ENCODE data around the gene DOHH.

Gene DOHH

GRCh38 chr19:3500429-3501101 is at the start of gene DOHH:
Gene DOHH, minus strand, starts transcription at chr19:3500674. Its CDS starts 3,860 bp downstream, at chr19:3496814.
- DNase-seq (ENCODE audit: low spot score) = peak; percentile 99

GRCh38 chr19:3549816-3550215 is 49.3 kb upstream of the DOHH start:
- no peak for DNase-seq (ENCODE audit: low spot score)

DNA sequence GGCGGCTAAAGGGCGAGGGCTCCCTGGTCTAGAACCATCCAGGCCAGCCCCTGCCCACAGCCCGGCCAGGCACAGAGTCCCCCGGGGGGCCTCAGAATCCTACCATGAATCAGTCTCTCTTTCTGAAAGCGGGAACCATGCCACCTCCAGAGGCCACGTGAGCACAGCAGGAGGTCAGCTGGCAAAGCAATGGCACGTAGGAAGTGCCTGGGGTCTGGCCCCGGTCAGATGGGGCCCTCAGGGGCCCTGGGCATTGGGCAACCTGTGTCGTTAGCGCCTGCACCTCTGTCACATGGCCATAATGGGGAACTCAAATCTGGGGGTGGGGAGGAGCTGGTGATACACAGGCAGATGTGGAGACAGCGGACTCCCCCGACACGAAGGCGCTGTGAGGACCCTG is 48.1 kb upstream of the DOHH start:
- no peak for DNase-seq (ENCODE audit: low spot score)

DNA sequence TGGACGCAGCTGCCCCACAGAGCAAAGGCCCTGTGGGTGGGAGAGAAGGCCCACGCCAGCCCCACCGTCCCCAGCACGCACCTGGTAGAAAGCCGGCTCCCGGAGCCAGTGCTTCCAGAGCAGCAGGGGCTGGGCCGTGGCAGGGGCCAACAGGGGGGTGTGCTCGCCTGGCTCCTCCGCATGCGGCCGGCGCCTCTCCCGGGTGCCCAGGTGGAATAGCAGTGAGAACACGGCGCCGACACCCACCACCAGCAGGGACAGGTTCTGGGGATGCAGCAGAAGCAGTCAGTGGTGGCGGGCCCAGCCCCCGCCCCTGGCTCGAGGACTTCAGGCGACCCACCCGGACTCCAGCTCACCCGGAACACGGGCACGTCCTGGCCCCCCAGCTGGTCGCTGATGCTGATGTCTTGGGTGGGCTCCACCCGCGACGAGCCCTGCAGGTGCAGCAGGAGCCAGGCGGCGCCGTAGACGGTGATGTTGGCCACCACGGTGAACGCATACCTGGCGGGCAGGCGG is 47.4 kb upstream of the DOHH start:
- no peak for DNase-seq (ENCODE audit: low spot score)

DNA sequence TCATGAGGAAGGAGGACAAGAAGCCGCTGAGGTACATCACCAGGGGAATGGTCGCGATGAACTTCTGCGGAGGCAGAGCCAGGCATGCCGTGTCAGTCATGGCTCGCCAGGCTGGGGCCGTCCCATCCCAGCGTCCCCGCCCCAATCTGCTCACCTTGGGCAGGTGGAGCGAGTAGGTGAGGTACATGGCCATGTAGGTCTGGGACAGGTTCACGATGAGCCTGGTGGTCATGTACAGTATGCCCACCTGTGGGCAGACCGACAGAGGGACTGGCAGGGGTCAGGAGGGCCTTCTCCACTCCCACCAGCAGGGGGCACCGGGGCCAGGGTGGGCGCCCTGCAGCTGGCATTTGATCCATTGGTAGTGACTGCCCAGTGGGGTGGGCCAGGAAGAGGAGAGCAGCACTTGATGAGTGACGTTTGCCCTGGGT is 46.8 kb upstream of the DOHH start:
- peak; percentile 56 for DNase-seq (ENCODE audit: low spot score)

- DNase-seq (ENCODE audit: low spot score) = no peak
These were observed 45.6 kb upstream of the DOHH start for GRCh38 chr19:3546119-3546518.

GRCh38 chr19:3545669-3546034 is 45.2 kb upstream of the DOHH start:
- no peak for DNase-seq (ENCODE audit: low spot score)

- peak; percentile 84 for DNase-seq (ENCODE audit: low spot score)
These were observed 44.5 kb upstream of the DOHH start for GRCh38 chr19:3544742-3545668.

GRCh38 chr19:3544058-3544376 is 43.5 kb upstream of the DOHH start:
- DNase-seq (ENCODE audit: low spot score) = no peak

- DNase-seq (ENCODE audit: low spot score) = no peak
These were observed 42.9 kb upstream of the DOHH start for GRCh38 chr19:3543150-3544057.

GRCh38 chr19:3539756-3540118 is 39.3 kb upstream of the DOHH start:
- no peak for DNase-seq (ENCODE audit: low spot score)

GRCh38 chr19:3538965-3539755 is 38.7 kb upstream of the DOHH start, which contains the start of gene TEKTIP1:
Gene TEKTIP1, plus strand, starts transcription at chr19:3539174. Its CDS starts 4 bp downstream, at chr19:3539178.
- no peak for DNase-seq (ENCODE audit: low spot score)

GRCh38 chr19:3538258-3538929 is 37.9 kb upstream of the DOHH start:
- no peak for DNase-seq (ENCODE audit: low spot score)

- DNase-seq (ENCODE audit: low spot score) = no peak
These were observed 37.2 kb upstream of the DOHH start for GRCh38 chr19:3537438-3538240.

GRCh38 chr19:3537101-3537437 is 36.6 kb upstream of the DOHH start:
- no peak for DNase-seq (ENCODE audit: low spot score)

DNA sequence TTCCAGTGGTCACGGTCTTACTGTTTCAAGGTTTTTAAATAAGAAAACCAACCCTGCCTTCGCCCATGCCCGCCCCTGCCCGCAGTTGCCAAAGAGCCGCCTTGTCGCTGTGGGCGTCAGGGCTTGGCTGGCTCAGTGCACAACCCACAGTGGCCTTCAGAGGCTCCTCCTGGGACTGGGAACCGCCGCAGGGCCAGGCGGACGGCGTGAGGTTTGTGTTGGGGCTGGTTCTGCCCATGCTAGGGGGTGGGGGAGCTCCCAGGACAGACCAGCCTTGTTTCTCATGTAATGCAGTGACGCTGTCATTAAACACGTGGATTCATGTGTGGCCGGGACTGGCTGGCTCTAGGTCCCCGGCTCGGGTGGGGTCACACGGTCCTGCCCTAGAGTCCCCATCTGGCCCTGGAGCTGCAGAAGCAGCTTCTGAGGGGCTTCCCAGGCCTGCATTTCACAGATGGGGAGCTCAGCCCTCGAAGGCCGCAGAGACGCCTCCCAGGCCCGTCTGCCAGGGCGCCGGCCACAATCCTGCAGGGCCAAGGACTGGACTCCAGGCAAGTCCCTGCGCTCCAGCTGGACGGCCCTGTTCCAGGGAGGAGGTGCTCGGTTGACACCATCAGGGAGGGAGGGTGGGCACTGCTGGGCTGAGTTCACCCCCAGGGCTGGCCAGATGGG is 36.1 kb upstream of the DOHH start:
- peak; percentile 62 for DNase-seq (ENCODE audit: low spot score)

DNA sequence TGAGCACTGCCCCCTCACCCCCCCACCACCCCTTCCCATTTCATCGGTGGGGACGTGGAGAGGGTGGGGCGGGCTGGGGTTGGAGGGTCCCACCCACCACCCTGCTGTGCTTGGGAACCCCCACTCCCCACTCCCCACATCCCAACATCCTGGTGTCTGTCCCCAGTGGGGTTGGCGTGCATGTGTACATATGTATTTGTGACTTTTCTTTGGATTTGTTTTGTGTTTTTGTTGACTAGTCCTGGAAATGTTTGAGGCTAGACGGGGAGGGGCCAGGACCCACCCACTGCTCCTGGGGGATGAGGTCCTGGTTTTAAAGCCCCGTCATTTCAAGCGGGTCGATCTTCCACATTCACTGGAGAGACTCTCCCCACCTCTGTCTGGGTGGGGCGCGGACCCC is 35.5 kb upstream of the DOHH start:
- no peak for DNase-seq (ENCODE audit: low spot score)

DNA sequence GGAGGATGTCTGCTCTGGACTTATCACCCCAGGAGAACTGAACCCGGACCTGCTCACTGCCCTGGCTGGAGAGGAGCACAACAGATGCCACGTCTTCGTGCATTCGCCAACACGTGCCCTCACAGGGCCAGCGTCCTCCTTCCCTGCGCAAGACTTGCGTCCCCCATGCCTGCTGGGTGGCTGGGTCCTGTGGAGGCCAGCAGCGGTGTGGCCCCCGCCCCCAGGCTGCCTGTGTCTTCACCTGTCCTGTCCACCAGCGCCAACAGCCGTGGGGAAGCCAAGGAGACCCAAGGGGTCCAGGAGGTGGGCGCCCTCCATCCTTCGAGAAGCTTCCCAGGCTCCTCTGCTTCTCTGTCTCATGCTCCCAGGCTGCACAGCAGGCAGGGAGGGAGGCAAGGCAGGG is 35.1 kb upstream of the DOHH start:
- no peak for DNase-seq (ENCODE audit: low spot score)

DNA sequence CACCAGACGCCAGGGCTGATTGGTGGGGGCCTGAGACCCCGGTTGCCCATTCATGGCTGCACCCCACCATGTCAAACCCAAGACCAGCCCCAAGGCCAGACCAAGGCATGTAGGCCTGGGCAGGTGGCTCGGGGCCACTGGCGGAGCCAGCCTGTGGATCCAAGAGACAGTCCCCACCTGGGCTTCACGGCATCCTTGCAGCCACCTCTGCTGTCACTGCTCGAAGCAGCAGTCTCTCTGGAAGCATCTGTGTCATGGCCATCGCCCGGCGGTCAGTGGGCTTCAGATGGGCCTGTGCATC is 34.7 kb upstream of the DOHH start:
- no peak for DNase-seq (ENCODE audit: low spot score)
